LNCaP clone FGC (cell line): ENCODE results near the gene MACF1.

Source experiments
- DNase-seq: peaks from one replicate; pipeline ENCODE4 v3.0.0-alpha.2; 2011; ENCODE audit warnings: low read depth
- H3K4me3 ChIP-seq: 2 replicates; pipeline ENCODE4 v1.5.1; 2011; ENCODE audit warnings: mild to moderate bottlenecking, low read depth, low read length, control low read depth
- TF ChIP-seq, protein P1 (sequence below): IDR thresholded peaks from 2 replicates; pipeline ENCODE4 v1.5.1; 2012; ENCODE audit warnings: mild to moderate bottlenecking; ENCODE audit not compliant: control insufficient read depth, insufficient read depth; ENCODE audit errors: extremely low read depth

The MACF1 gene

DNA sequence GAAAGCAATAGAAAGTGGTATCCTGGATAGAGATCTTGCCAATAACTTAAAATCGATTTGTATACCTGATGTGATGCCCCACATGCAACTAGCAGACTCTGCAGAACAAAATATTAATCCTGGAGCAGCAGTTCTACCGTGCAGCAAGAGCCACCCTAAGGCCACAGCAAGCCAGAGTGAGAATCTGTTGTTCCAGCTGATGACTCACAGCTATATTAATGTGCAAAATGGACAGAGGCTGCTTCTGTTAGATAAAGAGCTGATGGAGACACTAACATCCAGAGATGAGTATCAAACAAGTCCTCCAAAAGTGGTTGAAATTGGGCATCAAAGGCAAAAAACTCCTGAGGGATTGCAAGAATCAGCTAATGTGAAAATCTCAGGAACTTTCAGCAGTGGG is 127.8 kb downstream of the MACF1 start:
- no peak overlapping the region for H3K4me3 ChIP-seq
- TF ChIP-seq, protein P1, sequence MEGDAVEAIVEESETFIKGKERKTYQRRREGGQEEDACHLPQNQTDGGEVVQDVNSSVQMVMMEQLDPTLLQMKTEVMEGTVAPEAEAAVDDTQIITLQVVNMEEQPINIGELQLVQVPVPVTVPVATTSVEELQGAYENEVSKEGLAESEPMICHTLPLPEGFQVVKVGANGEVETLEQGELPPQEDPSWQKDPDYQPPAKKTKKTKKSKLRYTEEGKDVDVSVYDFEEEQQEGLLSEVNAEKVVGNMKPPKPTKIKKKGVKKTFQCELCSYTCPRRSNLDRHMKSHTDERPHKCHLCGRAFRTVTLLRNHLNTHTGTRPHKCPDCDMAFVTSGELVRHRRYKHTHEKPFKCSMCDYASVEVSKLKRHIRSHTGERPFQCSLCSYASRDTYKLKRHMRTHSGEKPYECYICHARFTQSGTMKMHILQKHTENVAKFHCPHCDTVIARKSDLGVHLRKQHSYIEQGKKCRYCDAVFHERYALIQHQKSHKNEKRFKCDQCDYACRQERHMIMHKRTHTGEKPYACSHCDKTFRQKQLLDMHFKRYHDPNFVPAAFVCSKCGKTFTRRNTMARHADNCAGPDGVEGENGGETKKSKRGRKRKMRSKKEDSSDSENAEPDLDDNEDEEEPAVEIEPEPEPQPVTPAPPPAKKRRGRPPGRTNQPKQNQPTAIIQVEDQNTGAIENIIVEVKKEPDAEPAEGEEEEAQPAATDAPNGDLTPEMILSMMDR, result no peak
- no peak for DNase-seq

DNA sequence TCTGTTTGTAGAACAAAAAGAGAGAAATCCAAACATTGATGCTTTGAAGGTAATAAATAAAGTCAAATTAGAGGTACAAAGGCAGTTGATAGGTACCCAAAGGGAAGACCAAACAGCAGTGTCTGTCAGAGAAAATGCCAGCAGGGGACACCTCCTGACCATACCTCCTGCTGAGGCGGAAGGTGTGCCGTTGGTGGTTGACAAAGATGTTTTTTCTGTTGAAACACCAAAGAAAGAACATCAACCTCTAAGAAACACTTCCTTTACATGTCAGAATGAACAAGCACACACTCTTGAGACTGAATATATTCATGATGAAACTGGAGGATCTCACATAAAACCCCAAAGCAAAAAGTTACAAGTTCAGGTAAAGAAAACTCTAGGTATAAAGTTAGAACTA is 128.3 kb downstream of the MACF1 start:
- DNase-seq, result no peak
- H3K4me3 ChIP-seq, result no peak overlapping the region
- TF ChIP-seq, protein P1, result no peak

DNA sequence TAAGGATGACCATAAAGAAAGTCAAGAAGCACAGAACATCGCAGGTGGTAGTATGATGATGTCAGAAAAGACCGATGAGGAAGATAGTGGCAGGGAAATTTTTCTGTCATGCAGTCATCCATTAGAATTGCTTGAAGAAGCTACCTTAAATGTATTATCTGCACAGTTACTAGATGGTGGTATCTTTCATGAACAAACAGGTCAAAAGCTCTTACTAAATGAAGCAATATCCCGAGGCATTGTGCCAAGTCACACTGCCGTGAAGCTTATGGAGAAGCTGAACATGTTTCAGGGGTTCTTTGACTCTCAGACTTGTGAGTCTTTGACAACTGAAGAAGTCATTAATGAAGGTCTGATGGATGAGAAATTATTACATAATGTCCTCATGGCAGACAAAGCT is 128.8 kb downstream of the MACF1 start:
- TF ChIP-seq, protein P1, result no peak
- H3K4me3 ChIP-seq, result no peak overlapping the region
- no peak for DNase-seq

DNA sequence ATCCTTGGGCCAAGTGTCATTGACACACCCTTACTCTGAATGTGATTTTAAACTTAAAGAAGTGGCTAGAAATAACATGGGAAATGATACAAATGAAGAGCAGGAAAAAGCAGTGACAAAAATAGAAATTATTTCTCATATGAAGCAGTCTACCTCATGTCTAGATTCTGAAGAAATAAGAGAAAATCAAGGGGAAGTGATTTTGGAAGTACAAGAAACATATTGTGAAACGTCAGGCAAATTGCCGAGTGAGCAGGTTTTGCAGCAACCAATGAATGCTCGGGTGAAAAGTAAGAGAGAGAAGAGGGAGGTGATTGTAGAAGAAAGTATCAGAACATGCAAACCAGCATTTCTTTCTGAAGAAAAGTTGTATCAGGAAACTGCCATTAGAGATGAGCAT is 130.7 kb downstream of the MACF1 start:
- TF ChIP-seq, protein P1, result no peak
- no peak for DNase-seq

DNA sequence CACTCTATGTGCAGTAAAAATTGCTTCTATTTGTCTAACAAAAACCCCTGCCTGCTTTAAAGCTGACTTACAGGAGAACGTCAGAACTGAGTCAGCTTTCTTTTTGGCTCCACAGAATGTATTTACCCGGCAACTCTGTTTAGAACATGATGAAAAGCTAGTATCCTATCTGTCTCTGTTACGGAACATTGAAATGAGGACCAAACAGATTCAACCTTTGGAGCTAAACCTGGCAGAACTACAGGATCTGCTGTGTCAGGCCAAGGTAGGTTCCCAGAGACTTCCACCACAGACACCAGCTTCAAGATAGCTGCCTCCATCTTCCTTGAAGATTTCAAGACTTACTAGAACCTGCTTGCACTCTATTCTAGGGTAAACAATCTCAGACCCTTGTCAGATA is 132.6 kb downstream of the MACF1 start:
- no peak overlapping the region for H3K4me3 ChIP-seq
- DNase-seq, result no peak
- TF ChIP-seq, protein P1, result no peak

More for the DNA sequence above, 130.7 kb downstream of the MACF1 start:
- no peak overlapping the region for H3K4me3 ChIP-seq

DNA sequence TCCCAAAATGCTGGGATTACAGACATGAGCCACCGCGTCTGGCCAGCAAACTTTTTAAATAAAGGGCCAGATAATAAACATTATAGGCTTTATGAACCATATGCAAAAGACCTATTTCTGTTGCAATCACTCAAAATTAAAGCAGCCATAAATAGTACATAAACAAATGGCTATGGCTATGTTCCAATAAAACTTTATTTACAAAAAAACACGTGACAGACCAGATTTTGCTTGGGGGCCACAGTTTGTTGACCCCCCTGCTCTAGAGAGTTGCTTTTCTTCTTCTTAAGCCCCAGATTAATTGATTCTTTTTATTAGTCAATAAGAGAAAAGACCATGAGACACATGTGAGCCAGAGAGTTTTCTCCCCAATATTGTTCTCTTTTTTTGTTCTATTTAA is 138.3 kb downstream of the MACF1 start:
- DNase-seq, result no peak
- no peak overlapping the region for H3K4me3 ChIP-seq
- TF ChIP-seq, protein P1, result no peak

DNA sequence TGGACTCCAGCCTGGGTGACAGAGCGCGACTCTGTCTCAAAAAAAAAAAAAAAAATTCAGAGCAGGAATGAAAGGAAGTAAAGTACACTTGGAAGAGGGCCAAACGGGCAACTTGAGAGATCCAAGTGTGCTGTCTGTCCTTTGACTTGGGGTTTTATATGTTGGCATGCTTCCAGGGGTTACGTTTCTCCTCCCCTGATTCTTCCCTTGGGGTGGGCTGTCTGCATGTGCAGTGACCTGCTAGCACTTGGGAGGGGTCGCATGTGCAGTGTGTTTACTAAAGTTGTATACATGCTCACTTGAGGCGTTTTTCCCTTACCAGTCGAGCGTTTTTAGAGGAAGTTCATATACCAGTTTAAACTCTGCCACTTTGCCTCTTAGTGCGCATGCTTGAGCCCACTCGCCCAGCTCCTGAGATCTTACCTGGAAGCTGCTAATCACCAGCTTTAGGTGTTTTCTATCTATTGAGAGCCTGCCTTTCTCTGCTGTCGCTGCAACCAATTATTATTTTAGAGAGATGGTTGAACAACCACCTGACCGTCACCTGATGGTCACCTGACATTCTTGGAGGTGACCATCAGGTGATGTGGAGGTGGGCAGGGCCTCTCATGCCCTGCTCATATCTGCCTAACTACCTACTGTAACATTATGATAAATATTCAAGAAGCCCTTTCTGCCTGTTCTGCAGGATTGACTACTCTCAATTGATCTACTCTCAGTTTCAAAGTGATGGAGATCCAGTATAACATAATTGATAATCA is 140.1 kb downstream of the MACF1 start:
- TF ChIP-seq, protein P1, result no peak

More for the DNA sequence above, 140.1 kb downstream of the MACF1 start:
- no peak overlapping the region for H3K4me3 ChIP-seq
- peak; percentile 13 for DNase-seq
